Skin of body (tissue), 2 donors: ENCODE data around the gene FAT1. TPM values are rescaled to one million over a fixed set of nuclear protein-coding genes. Genes with fewer than 3 reads are reported as not detected.

Experiments used
- DNase-seq: peaks from one replicate; lab custom pipeline; 2025; lab: John Stamatoyannopoulos, UW
- total RNA-seq: library from RNA; depleted of rRNA; stranded (reverse); fragments of >200 nt; gene quantifications from one replicate; pipeline ENCODE4 v1.2.3, GENCODE V29; 2014

Gene FAT1
- total RNA-seq, 1 donor from 2014 or later: 171 TPM

GRCh38 chr4:186622788-186623464, 100.7 kb downstream of the FAT1 start:
- DNase-seq: no peak

GRCh38 chr4:186621959-186622553, 101.6 kb downstream of the FAT1 start:
- no peak for DNase-seq

GRCh38 chr4:186619088-186619487, 104.6 kb downstream of the FAT1 start:
- DNase-seq: no peak

GRCh38 chr4:186617921-186618320, 105.7 kb downstream of the FAT1 start:
- DNase-seq: no peak

GRCh38 chr4:186607490-186607889, 116.2 kb downstream of the FAT1 start:
- no peak for DNase-seq

- DNase-seq: no peak
Observed at GRCh38 chr4:186606591-186606992, 117.1 kb downstream of the FAT1 start.

GRCh38 chr4:186605261-186605865, 118.3 kb downstream of the FAT1 start:
- no peak for DNase-seq

- DNase-seq: no peak
Observed at GRCh38 chr4:186604124-186604807, 119.4 kb downstream of the FAT1 start.

- no peak for DNase-seq
Observed at GRCh38 chr4:186602978-186603377, 120.7 kb downstream of the FAT1 start.

- DNase-seq: no peak
Observed at GRCh38 chr4:186599483-186599882, 124.2 kb downstream of the FAT1 start.

GRCh38 chr4:186598686-186599085, 125.0 kb downstream of the FAT1 start:
- DNase-seq: no peak

GRCh38 chr4:186596850-186597390, 126.7 kb downstream of the FAT1 start:
- DNase-seq: no peak

- DNase-seq: no peak
Observed at GRCh38 chr4:186596346-186596745, 127.3 kb downstream of the FAT1 start.

- DNase-seq: no peak
Observed at GRCh38 chr4:186593587-186593973, 130.1 kb downstream of the FAT1 start.

GRCh38 chr4:186592966-186593586, 130.6 kb downstream of the FAT1 start:
- DNase-seq: peak; percentile 19

GRCh38 chr4:186592445-186592844, 131.2 kb downstream of the FAT1 start:
- DNase-seq: no peak

- DNase-seq: no peak
Observed at GRCh38 chr4:186591651-186592050, 132.0 kb downstream of the FAT1 start.

GRCh38 chr4:186588503-186588902, 135.2 kb downstream of the FAT1 start:
- no peak for DNase-seq

GRCh38 chr4:186587416-186588018, 136.1 kb downstream of the FAT1 start:
- peak; percentile 15 for DNase-seq

GRCh38 chr4:186586205-186586604, 137.5 kb downstream of the FAT1 start:
- DNase-seq: no peak

- no peak for DNase-seq
Observed at GRCh38 chr4:186584912-186585311, 138.7 kb downstream of the FAT1 start.
